A549 treated with AZD9567 at 1 μM for 4 hours (cell line): ENCODE data around the gene FCER2. TPM values are rescaled to one million over a fixed set of nuclear protein-coding genes. Genes with fewer than 3 reads are reported as not detected.

ENCODE experiments used
- total RNA-seq: library from RNA; stranded (reverse); fragments of 200-300 nt; extraction: Qiagen RNA extraction; gene quantifications from 5 replicates; pipeline ENCODE4 v1.2.3, GENCODE V29; 2022; ENCODE audit not compliant: insufficient read depth

The FCER2 gene
- total RNA-seq: not detected in 5 replicates

GRCh38 chr19:7701654-7702457 lies at the start of gene FCER2:
Gene FCER2 (minus strand): TSS chr19:7702131. CDS start chr19:7699760, 2,371 bp downstream.

GRCh38 chr19:7746903-7747884 lies 45.3 kb upstream of the FCER2 start, which contains the start of gene CD209:
Gene CD209 (minus strand): TSS chr19:7747534. CDS start chr19:7747511, 23 bp downstream.

GRCh38 chr19:7732045-7732444 lies 30.1 kb upstream of the FCER2 start, which contains the start of gene CLEC4G:
Gene CLEC4G (minus strand): TSS chr19:7732110. CDS start chr19:7732102, 8 bp downstream.

GRCh38 chr19:7680606-7681339 lies 21.2 kb downstream of the FCER2 start, which contains the start of gene TRAPPC5:
Gene TRAPPC5 (plus strand): TSS chr19:7680833. CDS start chr19:7682254, 1,421 bp downstream.

GRCh38 chr19:7676854-7677253 lies 25.1 kb downstream of the FCER2 start, which contains the start of gene MCEMP1:
Gene MCEMP1 (plus strand): TSS chr19:7677090. CDS start chr19:7677121, 31 bp downstream.

GRCh38 chr19:7668842-7669241 lies 33.1 kb downstream of the FCER2 start, which contains the start of gene RETN:
Gene RETN (plus strand): TSS chr19:7669049. CDS start chr19:7669327, 278 bp downstream.

Other genes starting within 250 kb of the FCER2 start
- 2.2 to 3.0 TPM (median 2.3 TPM) in 5 replicates for gene PEX11G, start 213.1 kb downstream of the FCER2 start, total RNA-seq
- 14.5 to 23.9 TPM (median 15.7 TPM) in 5 replicates for gene ZNF358, start 186.0 kb downstream of the FCER2 start, total RNA-seq
- gene MCOLN1, start 179.5 kb downstream of the FCER2 start, total RNA-seq: 12.1 to 14.0 TPM (median 12.8 TPM) in 5 replicates
- gene PNPLA6, start 166.4 kb downstream of the FCER2 start, total RNA-seq: 28.2 to 35.6 TPM (median 32.1 TPM) in 5 replicates
- gene CAMSAP3, start 106.3 kb downstream of the FCER2 start, total RNA-seq: 3.7 to 5.3 TPM (median 5.1 TPM) in 5 replicates
- 22.4 to 28.1 TPM (median 26.4 TPM) in 5 replicates for gene XAB2, start 72.6 kb downstream of the FCER2 start, total RNA-seq
- gene PET100, start 72.3 kb downstream of the FCER2 start, total RNA-seq: 51.5 to 94.9 TPM (median 56.4 TPM) in 5 replicates
- gene PCP2, start 68.4 kb downstream of the FCER2 start, total RNA-seq: not detected in 5 replicates
- gene STXBP2, start 65.0 kb downstream of the FCER2 start, total RNA-seq: 31.8 to 47.5 TPM (median 40.8 TPM) in 5 replicates
- gene RETN, start 33.1 kb downstream of the FCER2 start, total RNA-seq: not detected in 5 replicates
- not detected in 5 replicates for gene MCEMP1, start 25.0 kb downstream of the FCER2 start, total RNA-seq
- 35.2 to 107 TPM (median 103 TPM) in 5 replicates for gene TRAPPC5, start 21.3 kb downstream of the FCER2 start, total RNA-seq
- gene CLEC4G, start 30.0 kb upstream of the FCER2 start, total RNA-seq: not detected in 5 replicates
- not detected in 5 replicates for gene CD209, start 45.4 kb upstream of the FCER2 start, total RNA-seq
- 0.07 TPM in 1 of 5 replicates, not detected in the others for gene CLEC4M, start 61.1 kb upstream of the FCER2 start, total RNA-seq
- gene EVI5L, start 128.1 kb upstream of the FCER2 start, total RNA-seq: 0.50 to 2.1 TPM (median 1.9 TPM) in 5 replicates
- 0.28 to 0.43 TPM (median 0.42 TPM) in 5 replicates for gene PRR36, start 172.3 kb upstream of the FCER2 start, total RNA-seq
- gene LRRC8E, start 186.4 kb upstream of the FCER2 start, total RNA-seq: 5.4 to 7.3 TPM (median 6.9 TPM) in 5 replicates
- 15.0 to 21.0 TPM (median 17.3 TPM) in 5 replicates for gene MAP2K7, start 201.7 kb upstream of the FCER2 start, total RNA-seq
- 1.5 to 2.1 TPM (median 1.8 TPM) in 4 of 5 replicates, not detected in the other for gene TGFBR3L, start 212.7 kb upstream of the FCER2 start, total RNA-seq
- gene SNAPC2, start 218.2 kb upstream of the FCER2 start, total RNA-seq: 18.0 to 35.2 TPM (median 31.9 TPM) in 5 replicates
- 11.2 to 22.0 TPM (median 19.2 TPM) in 5 replicates for gene CTXN1, start 224.0 kb upstream of the FCER2 start, total RNA-seq
- gene TIMM44, start 241.5 kb upstream of the FCER2 start, total RNA-seq: 27.3 to 34.5 TPM (median 31.7 TPM) in 5 replicates